B cell (primary cell): ENCODE data around the gene SSUH2. TPM values are rescaled to one million over a fixed set of nuclear protein-coding genes. Genes with fewer than 3 reads are reported as not detected.

ENCODE experiments used
- ATAC-seq: fragments of 200-7000 bp; cut with Tn5 transposase; one replicate; pipeline ENCODE4 v1.10.0; 2021; ENCODE audit warnings: low read depth, mild to moderate bottlenecking, moderate number of reproducible peaks, moderate library complexity
- CTCF ChIA-PET: fragments of 350-600 bp; sonication (Branson Sonifier 250); formaldehyde crosslinking; loops from one replicate; lab custom pipeline; 2021; ENCODE audit warnings: antibody characterized with exemption, inconsistent platforms; lab: Charles Lee
- POLR2A ChIA-PET: fragments of 350-600 bp; sonication (Branson Sonifier 250); formaldehyde crosslinking; loops from one replicate; lab custom pipeline; 2021; ENCODE audit warnings: antibody characterized with exemption; lab: Charles Lee
- DNase-seq: peaks from one replicate; pipeline ENCODE4 v3.0.0; 2013
- H2AFZ ChIP-seq: 2 replicates; pipeline ENCODE4 v1.6.1; 2012; ENCODE audit warnings: mild to moderate bottlenecking, low read depth, low read length; ENCODE audit not compliant: insufficient read depth, poor library complexity, severe bottlenecking
- H3K27ac ChIP-seq, 2 donors: 1 replicate in 1 of 2; 2 replicates in 1 of 2; pipeline ENCODE4 v1.5.1; 2012 to 2013; ENCODE audit warnings: low read length in 2 of 2, mild to moderate bottlenecking in 2 of 2, moderate library complexity in 1 of 2
- H3K27me3 ChIP-seq, 4 experiments: fragments of 200-600 bp in 1 of 4; sonication (generic) in 1 of 4; replicated peaks in 1 of 4; 1 replicate in 2 of 4; 2 replicates in 2 of 4; pipeline versions ENCODE4 v1.6.1 to v1.7.0; 2013 to 2016; ENCODE audit warnings: low read length in 3 of 4, mild to moderate bottlenecking in 2 of 4, mixed read lengths in 1 of 4, moderate library complexity in 1 of 4; ENCODE audit not compliant: insufficient read depth in 4 of 4, control insufficient read depth in 3 of 4; ENCODE audit errors: control extremely low read depth in 1 of 4
- H3K36me3 ChIP-seq, 2 experiments: replicated peaks in 1 of 2; 1 replicate in 1 of 2; 2 replicates in 1 of 2; pipeline versions ENCODE4 v1.6.1 to v1.7.1; 2013; ENCODE audit warnings: low read length in 1 of 2; ENCODE audit not compliant: insufficient read depth in 2 of 2, control insufficient read depth in 1 of 2; ENCODE audit errors: control extremely low read depth in 1 of 2, extremely low read depth in 1 of 2
- H3K4me1 ChIP-seq, 2 donors: fragments of 200-600 bp in 1 of 2; sonication (generic) in 1 of 2; 1 replicate in 1 of 2; 2 replicates in 1 of 2; pipeline versions ENCODE4 v1.5.1 to v1.6.1; 2013 to 2017; ENCODE audit warnings: low read length in 2 of 2; ENCODE audit not compliant: control insufficient read depth in 2 of 2, insufficient read depth in 2 of 2
- H3K4me2 ChIP-seq: replicated peaks from 2 replicates; pipeline ENCODE3; 2012; ENCODE audit warnings: mild to moderate bottlenecking, low read depth, low read length; ENCODE audit not compliant: poor library complexity, severe bottlenecking
- H3K4me3 ChIP-seq, 5 experiments: fragments of 200-600 bp in 1 of 5; sonication (generic) in 1 of 5; 1 replicate in 3 of 5; 2 replicates in 2 of 5; pipeline versions ENCODE4 v1.5.1 to v1.7.0; 2011 to 2016; ENCODE audit warnings: low read length in 4 of 5, mild to moderate bottlenecking in 4 of 5, low read depth in 2 of 5, control low read depth in 1 of 5, moderate library complexity in 1 of 5; ENCODE audit not compliant: insufficient read depth in 1 of 5; ENCODE audit errors: control extremely low read depth in 1 of 5, extremely low read depth in 1 of 5
- H3K79me2 ChIP-seq: fragments of 200-600 bp; sonication (generic); one replicate; pipeline ENCODE4 v1.6.0; 2016; ENCODE audit warnings: low read length; ENCODE audit not compliant: control insufficient read depth, insufficient read depth
- H3K9ac ChIP-seq: fragments of 200-600 bp; sonication (generic); 2 replicates; pipeline ENCODE4 v1.6.1; 2017; ENCODE audit warnings: mild to moderate bottlenecking, low read length, moderate library complexity
- H3K9me3 ChIP-seq, 3 donors: one replicate each; pipeline versions ENCODE4 v1.6.1 to v1.7.1; 2013; ENCODE audit warnings: low read length in 2 of 3; ENCODE audit not compliant: control insufficient read depth in 2 of 3, insufficient read depth in 1 of 3; ENCODE audit errors: control extremely low read depth in 1 of 3
- H4K20me1 ChIP-seq: 2 replicates; pipeline ENCODE4 v1.6.0; 2012; ENCODE audit warnings: mild to moderate bottlenecking, low read length; ENCODE audit not compliant: insufficient read depth, control insufficient read depth, poor library complexity, severe bottlenecking
- H3K27ac Mint-ChIP-seq: one replicate; pipeline ENCODE4 v1.8.0; 2021; ENCODE audit warnings: mixed read lengths
- H3K27me3 Mint-ChIP-seq: one replicate; pipeline ENCODE4 v1.8.0; 2021; ENCODE audit warnings: mixed read lengths
- H3K4me1 Mint-ChIP-seq: one replicate; pipeline ENCODE4 v1.8.0; 2021; ENCODE audit warnings: mixed read lengths
- H3K4me3 Mint-ChIP-seq: one replicate; pipeline ENCODE4 v1.8.0; 2021; ENCODE audit warnings: mixed read lengths
- H3K9me3 Mint-ChIP-seq: one replicate; pipeline ENCODE4 v1.8.0; 2022; ENCODE audit warnings: mixed read lengths; ENCODE audit not compliant: insufficient read depth
- EZH2 ChIP-seq: IDR thresholded peaks from 2 replicates; pipeline ENCODE4 v1.6.1; 2012; ENCODE audit warnings: borderline replicate concordance, low read depth, mild to moderate bottlenecking, moderate library complexity, low read length; ENCODE audit not compliant: insufficient read depth, poor library complexity, severe bottlenecking
- WGBS: methylation state at CpG from one replicate; pipeline ENCODE4 v1.1.5; 2013; ENCODE audit warnings: missing lambda C conversion rate; ENCODE audit not compliant: insufficient coverage; 5-methylcytosine and 5-hydroxymethylcytosine counted together
- intact Hi-C: fragments of 100-400 bp; cut with micrococcal nuclease; formaldehyde crosslinking; loops from one replicate; pipeline ENCODE4 v1.10.0; 2022
- polyA plus RNA-seq: library from polyadenylated mRNA; depleted of rRNA; stranded (reverse); fragments of >200 nt; gene quantifications from 2 replicates; pipeline ENCODE4 v1.2.3, GENCODE V29; 2012
- total RNA-seq, 2 donors: library from RNA; stranded (reverse); fragments of 120-200 nt in 1 of 2; gene quantifications; 1 replicate in 1 of 2; 2 replicates in 1 of 2; pipeline versions ENCODE4 v1.2.3 to v1.2.4, GENCODE V29; 2013 to 2022
- TF ChIP-seq, protein P1 (sequence below): fragments of 200-600 bp; IDR thresholded peaks from one replicate; pipeline ENCODE4 v1.8.0; 2022; ENCODE audit warnings: antibody characterized with exemption, mild to moderate bottlenecking

SSUH2 gene
- total and polyA plus RNA-seq, 2 donors (not counting 1 experiment from before 2014, with no cell fraction given) = not detected

DNA sequence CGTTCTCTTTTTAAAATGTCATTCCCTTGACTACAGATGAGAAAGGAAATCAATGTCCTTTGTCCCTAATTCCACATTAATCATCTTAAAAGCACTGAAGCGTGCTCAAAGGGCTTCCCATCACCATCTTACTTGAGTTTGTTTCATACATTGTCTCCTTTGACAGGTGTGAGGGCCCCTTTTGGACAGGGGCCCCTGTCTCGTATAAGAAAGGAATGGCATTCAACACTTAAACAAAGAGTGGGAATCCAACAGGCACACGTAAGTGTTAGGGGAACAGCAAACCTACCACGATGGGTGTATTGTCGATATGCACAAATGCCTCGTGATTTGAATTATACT, 5.0 kb downstream of the SSUH2 start:
- POLR2A ChIA-PET = no interaction called here
- Mint-ChIP-seq H3K4me1 (no peaks in the 10 kb centered on the region), H3K9me3 (no peaks in the 10 kb centered on the region), H3K4me3 (no peak overlapping the region), H3K27me3 (peaks cover 18% of the 10 kb centered on the region), H3K27ac (no peak overlapping the region)
- no peaks in the 10 kb centered on the region for H3K79me2 ChIP-seq
- H3K9me3 ChIP-seq = peaks cover 0 to 8% (median 0%) of the 10 kb centered on the region in 3 donors
- intact Hi-C loops = no loop called here
- no peak for ATAC-seq
- H3K4me3 ChIP-seq = no peak overlapping the region
- no peaks in the 10 kb centered on the region for H4K20me1 ChIP-seq
- DNase-seq = no peak
- no peak overlapping the region for H3K9ac ChIP-seq
- no peak overlapping the region for H3K4me2 ChIP-seq
- 92% methylated on average over 5 of the region's 7 CpGs for WGBS
- no peak overlapping the region for H2AFZ ChIP-seq
- CTCF ChIA-PET = no interaction called here
- H3K27ac ChIP-seq = no peak overlapping the region
- H3K27me3 ChIP-seq = peaks cover 0 to 2% (median 0%) of the 10 kb centered on the region in 4 experiments
- H3K4me1 ChIP-seq = no peaks in the 10 kb centered on the region
- no peaks in the 10 kb centered on the region for H3K36me3 ChIP-seq
- TF ChIP-seq EZH2 = no peak
- TF ChIP-seq, protein P1, sequence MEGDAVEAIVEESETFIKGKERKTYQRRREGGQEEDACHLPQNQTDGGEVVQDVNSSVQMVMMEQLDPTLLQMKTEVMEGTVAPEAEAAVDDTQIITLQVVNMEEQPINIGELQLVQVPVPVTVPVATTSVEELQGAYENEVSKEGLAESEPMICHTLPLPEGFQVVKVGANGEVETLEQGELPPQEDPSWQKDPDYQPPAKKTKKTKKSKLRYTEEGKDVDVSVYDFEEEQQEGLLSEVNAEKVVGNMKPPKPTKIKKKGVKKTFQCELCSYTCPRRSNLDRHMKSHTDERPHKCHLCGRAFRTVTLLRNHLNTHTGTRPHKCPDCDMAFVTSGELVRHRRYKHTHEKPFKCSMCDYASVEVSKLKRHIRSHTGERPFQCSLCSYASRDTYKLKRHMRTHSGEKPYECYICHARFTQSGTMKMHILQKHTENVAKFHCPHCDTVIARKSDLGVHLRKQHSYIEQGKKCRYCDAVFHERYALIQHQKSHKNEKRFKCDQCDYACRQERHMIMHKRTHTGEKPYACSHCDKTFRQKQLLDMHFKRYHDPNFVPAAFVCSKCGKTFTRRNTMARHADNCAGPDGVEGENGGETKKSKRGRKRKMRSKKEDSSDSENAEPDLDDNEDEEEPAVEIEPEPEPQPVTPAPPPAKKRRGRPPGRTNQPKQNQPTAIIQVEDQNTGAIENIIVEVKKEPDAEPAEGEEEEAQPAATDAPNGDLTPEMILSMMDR = no peak

DNA sequence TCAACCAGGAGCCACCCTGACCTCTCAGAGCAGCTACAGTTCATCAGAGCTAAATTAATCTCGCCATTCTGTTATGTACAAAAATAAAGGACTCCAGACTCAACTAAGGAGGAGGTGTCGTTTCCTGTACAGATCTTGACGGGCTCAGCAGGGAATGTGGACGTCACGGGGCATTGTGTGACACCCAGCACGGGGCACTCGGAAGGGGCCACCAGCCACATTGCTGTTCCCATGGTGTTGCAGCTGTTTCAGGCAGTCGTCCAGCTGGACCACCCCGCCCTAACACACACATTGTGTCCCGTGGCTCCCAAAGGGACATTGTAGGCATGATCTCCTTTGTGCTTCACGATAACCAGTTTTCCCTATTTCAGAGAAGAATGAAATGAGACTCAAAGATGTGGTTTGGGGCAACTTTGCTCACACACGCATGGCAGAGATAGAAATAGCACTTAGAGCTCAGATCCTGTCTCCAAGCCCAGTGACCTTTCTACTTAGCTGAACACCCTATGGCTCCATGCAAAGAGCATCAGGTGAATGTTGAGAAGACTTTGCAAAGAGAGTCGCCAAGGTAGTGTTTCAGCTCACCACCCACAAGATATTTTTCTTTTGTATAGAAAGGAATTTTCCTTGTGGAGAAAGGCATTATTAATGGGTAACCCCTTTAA, 5.5 kb downstream of the SSUH2 start:
- CTCF ChIA-PET = no interaction called here
- Histone ChIP-seq H3K4me1 (no peaks in the 10 kb centered on the region), H4K20me1 (no peaks in the 10 kb centered on the region), H3K27ac (no peak overlapping the region), H3K4me2 (no peak overlapping the region), H3K9ac (no peak overlapping the region), H3K27me3 (no peaks in the 10 kb centered on the region), H3K4me3 (no peak overlapping the region), H3K36me3 (no peaks in the 10 kb centered on the region), H3K79me2 (no peaks in the 10 kb centered on the region), H2AFZ (no peak overlapping the region), H3K9me3 (peaks cover 0 to 8% (median 0%) of the 10 kb centered on the region in 3 donors)
- TF ChIP-seq EZH2 = no peak
- TF ChIP-seq, protein P1 = no peak
- 89% methylated on average over 12 of the region's 13 CpGs for WGBS
- H3K27ac Mint-ChIP-seq = no peak overlapping the region
- POLR2A ChIA-PET = no interaction called here
- ATAC-seq (no peak), DNase-seq (no peak)
- intact Hi-C loops = no loop called here
- no peaks in the 10 kb centered on the region for H3K9me3 Mint-ChIP-seq
- H3K4me3 Mint-ChIP-seq = no peak overlapping the region
- peaks cover 15% of the 10 kb centered on the region for H3K27me3 Mint-ChIP-seq
- H3K4me1 Mint-ChIP-seq = no peaks in the 10 kb centered on the region
